ENCODE measurements around the gene TEDDM1.

DNA sequence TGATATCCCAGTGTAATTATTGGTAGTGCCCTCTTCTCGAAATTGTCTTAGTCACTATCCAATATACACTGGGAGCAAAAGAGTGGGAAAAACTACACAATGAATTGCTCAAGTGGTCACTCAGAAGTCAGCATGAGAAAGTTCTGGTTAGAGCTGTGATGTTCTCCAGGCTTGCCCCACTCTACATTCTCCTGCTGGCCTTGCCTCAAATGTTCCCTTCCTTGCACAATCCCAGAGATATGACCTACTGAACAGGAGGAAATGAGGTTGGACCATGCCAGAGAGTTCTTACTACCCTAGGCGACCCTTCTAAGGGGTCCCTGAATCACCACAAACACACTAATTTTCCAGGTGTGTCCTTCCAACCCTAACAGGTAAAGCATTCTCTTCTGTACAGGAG, 49.6 kb downstream of the TEDDM1 start:
- TF ChIP-seq, protein P1, sequence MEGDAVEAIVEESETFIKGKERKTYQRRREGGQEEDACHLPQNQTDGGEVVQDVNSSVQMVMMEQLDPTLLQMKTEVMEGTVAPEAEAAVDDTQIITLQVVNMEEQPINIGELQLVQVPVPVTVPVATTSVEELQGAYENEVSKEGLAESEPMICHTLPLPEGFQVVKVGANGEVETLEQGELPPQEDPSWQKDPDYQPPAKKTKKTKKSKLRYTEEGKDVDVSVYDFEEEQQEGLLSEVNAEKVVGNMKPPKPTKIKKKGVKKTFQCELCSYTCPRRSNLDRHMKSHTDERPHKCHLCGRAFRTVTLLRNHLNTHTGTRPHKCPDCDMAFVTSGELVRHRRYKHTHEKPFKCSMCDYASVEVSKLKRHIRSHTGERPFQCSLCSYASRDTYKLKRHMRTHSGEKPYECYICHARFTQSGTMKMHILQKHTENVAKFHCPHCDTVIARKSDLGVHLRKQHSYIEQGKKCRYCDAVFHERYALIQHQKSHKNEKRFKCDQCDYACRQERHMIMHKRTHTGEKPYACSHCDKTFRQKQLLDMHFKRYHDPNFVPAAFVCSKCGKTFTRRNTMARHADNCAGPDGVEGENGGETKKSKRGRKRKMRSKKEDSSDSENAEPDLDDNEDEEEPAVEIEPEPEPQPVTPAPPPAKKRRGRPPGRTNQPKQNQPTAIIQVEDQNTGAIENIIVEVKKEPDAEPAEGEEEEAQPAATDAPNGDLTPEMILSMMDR (IDR thresholded peaks at IDR 0.05) = no peak
- no peak for TF ChIP-seq POLR2A (IDR thresholded peaks at IDR 0.05)

Data from Peyer's patch (tissue), 4 donors.